Natural killer cell (primary cell): ENCODE data around the gene SARDH. TPM values are rescaled to one million over a fixed set of nuclear protein-coding genes. Genes with fewer than 3 reads are reported as not detected.
A peak's percentile ranks its signal among the peaks of the same experiment; 100 is the strongest.
"Not testable (repeated sequence)": the region's sequence is repeated elsewhere in the genome, so short reads cannot be mapped to it uniquely, and the experiment has no call there.

Source experiments
- ATAC-seq, 3 donors: fragments of 150-1000 bp in 2 of 3; fragments of 200-7000 bp in 1 of 3; cut with Tn5 transposase; 1 replicate in 1 of 3; 2 replicates in 2 of 3; pipeline ENCODE4 v1.10.0; 2021; ENCODE audit warnings: mild to moderate bottlenecking in 2 of 3, moderate library complexity in 2 of 3
- DNase-seq, 2 donors: peaks; one replicate each; pipeline versions ENCODE4 v3.0.0 to v3.0.0-alpha.2; 2013 to 2021; ENCODE audit warnings: mixed read lengths in 1 of 2
- H3K27ac ChIP-seq: one replicate; pipeline ENCODE4 v1.5.1; 2013; ENCODE audit warnings: mild to moderate bottlenecking, low read length
- H3K27me3 ChIP-seq: one replicate; pipeline ENCODE4 v1.6.1; 2013; ENCODE audit warnings: low read length; ENCODE audit not compliant: control insufficient read depth, insufficient read depth
- H3K36me3 ChIP-seq: one replicate; pipeline ENCODE4 v1.6.1; 2013; ENCODE audit warnings: low read length; ENCODE audit not compliant: control insufficient read depth, insufficient read depth
- H3K4me1 ChIP-seq: one replicate; pipeline ENCODE4 v1.6.1; 2013; ENCODE audit warnings: low read length; ENCODE audit not compliant: control insufficient read depth, insufficient read depth
- H3K4me3 ChIP-seq: one replicate; pipeline ENCODE4 v1.5.1; 2013; ENCODE audit warnings: low read length
- H3K9me3 ChIP-seq: one replicate; pipeline ENCODE4 v1.6.1; 2013; ENCODE audit warnings: low read length; ENCODE audit not compliant: control insufficient read depth, insufficient read depth
- H3K27ac Mint-ChIP-seq, 2 donors: one replicate each; pipeline ENCODE4 v1.8.0; 2022; ENCODE audit warnings: mild to moderate bottlenecking in 2 of 2, mixed read lengths in 2 of 2, moderate library complexity in 1 of 2
- H3K27me3 Mint-ChIP-seq, 2 donors: one replicate each; pipeline ENCODE4 v1.8.0; 2022; ENCODE audit warnings: low read depth in 2 of 2, mixed read lengths in 2 of 2
- H3K36me3 Mint-ChIP-seq: one replicate; pipeline ENCODE4 v1.8.0; 2022; ENCODE audit warnings: mixed read lengths
- H3K4me1 Mint-ChIP-seq, 2 donors: one replicate each; pipeline ENCODE4 v1.8.0; 2022; ENCODE audit warnings: mixed read lengths in 2 of 2
- H3K4me3 Mint-ChIP-seq: one replicate; pipeline ENCODE4 v1.8.0; 2022; ENCODE audit warnings: mild to moderate bottlenecking, moderate library complexity, mixed read lengths
- H3K9me3 Mint-ChIP-seq, 2 donors: one replicate each; pipeline ENCODE4 v1.8.0; 2022; ENCODE audit warnings: mixed read lengths in 2 of 2
- whole genome bisulfite sequencing: methylation state at CpG from one replicate; pipeline ENCODE4 v1.1.7; 2013; ENCODE audit warnings: missing lambda C conversion rate; ENCODE audit not compliant: insufficient coverage; 5-methylcytosine and 5-hydroxymethylcytosine counted together
- intact Hi-C: fragments of 100-400 bp; cut with micrococcal nuclease; formaldehyde crosslinking; loops from one replicate; pipeline ENCODE4 v1.14.2; 2022
- total RNA-seq, 4 donors: library from RNA; stranded (reverse); fragments of 120-200 nt in 1 of 4; gene quantifications; one replicate each; pipeline versions ENCODE4 v1.2.3 to v1.2.4, GENCODE V29; 2013 to 2022
- TF ChIP-seq, protein P1 (sequence below): fragments of 200-600 bp; IDR thresholded peaks from one replicate; pipeline ENCODE4 v1.8.0; 2022; ENCODE audit warnings: antibody characterized with exemption

SARDH gene
- total RNA-seq, 3 donors from 2014 or later (not counting 1 experiment from before 2014, with no cell fraction given) = 2.2 to 6.8 (median 4.1) TPM

- Histone ChIP-seq H3K4me1 (no peaks in the 10 kb centered on the region), H3K9me3 (peaks cover 7% of the 10 kb centered on the region), H3K27me3 (no peaks in the 10 kb centered on the region), H3K36me3 (peaks cover 2% of the 10 kb centered on the region), H3K4me3 (no peak overlapping the region), H3K27ac (no peak overlapping the region)
- H3K4me1 Mint-ChIP-seq = no peaks in the 10 kb centered on the region
- TF ChIP-seq, protein P1, sequence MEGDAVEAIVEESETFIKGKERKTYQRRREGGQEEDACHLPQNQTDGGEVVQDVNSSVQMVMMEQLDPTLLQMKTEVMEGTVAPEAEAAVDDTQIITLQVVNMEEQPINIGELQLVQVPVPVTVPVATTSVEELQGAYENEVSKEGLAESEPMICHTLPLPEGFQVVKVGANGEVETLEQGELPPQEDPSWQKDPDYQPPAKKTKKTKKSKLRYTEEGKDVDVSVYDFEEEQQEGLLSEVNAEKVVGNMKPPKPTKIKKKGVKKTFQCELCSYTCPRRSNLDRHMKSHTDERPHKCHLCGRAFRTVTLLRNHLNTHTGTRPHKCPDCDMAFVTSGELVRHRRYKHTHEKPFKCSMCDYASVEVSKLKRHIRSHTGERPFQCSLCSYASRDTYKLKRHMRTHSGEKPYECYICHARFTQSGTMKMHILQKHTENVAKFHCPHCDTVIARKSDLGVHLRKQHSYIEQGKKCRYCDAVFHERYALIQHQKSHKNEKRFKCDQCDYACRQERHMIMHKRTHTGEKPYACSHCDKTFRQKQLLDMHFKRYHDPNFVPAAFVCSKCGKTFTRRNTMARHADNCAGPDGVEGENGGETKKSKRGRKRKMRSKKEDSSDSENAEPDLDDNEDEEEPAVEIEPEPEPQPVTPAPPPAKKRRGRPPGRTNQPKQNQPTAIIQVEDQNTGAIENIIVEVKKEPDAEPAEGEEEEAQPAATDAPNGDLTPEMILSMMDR = no peak
- intact Hi-C loops = no loop called here
- DNase-seq (peak in 1 of 2 donors; percentile 10), ATAC-seq (no peak)
- H3K27ac Mint-ChIP-seq = no peak overlapping the region
- no peaks in the 10 kb centered on the region for H3K27me3 Mint-ChIP-seq
- 88% methylated on average over 15 of the region's 15 CpGs for WGBS
- peaks cover 4 to 9% of the 10 kb centered on the region in 2 donors for H3K9me3 Mint-ChIP-seq
- no peak overlapping the region for H3K4me3 Mint-ChIP-seq
- H3K36me3 Mint-ChIP-seq = peaks cover 9% of the 10 kb centered on the region
Measured at GRCh38 chr9:133768859-133769510, 30.8 kb upstream of the SARDH start.

DNA sequence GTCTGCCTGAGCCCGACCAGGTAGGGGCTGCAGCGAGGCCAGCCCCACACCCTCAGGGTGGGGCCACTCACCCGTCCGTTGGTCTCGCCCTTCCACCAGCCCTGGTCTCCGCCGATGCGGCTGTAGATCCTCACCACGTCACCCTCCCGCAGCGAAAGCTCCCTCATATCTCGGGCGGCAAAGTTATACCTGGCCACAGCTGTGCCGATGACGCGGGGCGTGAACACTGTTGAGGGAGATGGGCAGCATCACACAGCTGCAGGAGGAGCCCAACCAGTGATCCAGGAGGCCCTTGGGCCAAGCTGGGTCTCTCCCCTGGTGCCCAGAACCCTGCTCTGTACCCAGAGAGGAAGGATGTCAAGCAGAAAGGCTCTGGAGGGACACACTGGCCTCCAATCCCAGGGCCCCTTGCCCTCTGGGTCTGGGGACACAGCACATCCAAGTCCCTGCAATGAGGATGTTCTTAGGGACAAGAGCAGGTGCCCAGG, 30.3 kb upstream of the SARDH start:
- Mint-ChIP-seq H3K4me1 (no peaks in the 10 kb centered on the region), H3K9me3 (peaks cover 4 to 9% of the 10 kb centered on the region in 2 donors), H3K27me3 (no peaks in the 10 kb centered on the region), H3K36me3 (peaks cover 9% of the 10 kb centered on the region), H3K27ac (no peak overlapping the region), H3K4me3 (no peak overlapping the region)
- ATAC-seq = no peak
- Histone ChIP-seq H3K27me3 (no peaks in the 10 kb centered on the region), H3K9me3 (peaks cover 7% of the 10 kb centered on the region), H3K27ac (no peak overlapping the region), H3K36me3 (peaks cover 2% of the 10 kb centered on the region), H3K4me3 (no peak overlapping the region), H3K4me1 (no peaks in the 10 kb centered on the region)
- 95% methylated on average over 17 of the region's 17 CpGs for WGBS
- intact Hi-C loops = no loop called here
- DNase-seq = peak in 1 of 2 donors; percentile 4
- TF ChIP-seq, protein P1 = no peak

DNA sequence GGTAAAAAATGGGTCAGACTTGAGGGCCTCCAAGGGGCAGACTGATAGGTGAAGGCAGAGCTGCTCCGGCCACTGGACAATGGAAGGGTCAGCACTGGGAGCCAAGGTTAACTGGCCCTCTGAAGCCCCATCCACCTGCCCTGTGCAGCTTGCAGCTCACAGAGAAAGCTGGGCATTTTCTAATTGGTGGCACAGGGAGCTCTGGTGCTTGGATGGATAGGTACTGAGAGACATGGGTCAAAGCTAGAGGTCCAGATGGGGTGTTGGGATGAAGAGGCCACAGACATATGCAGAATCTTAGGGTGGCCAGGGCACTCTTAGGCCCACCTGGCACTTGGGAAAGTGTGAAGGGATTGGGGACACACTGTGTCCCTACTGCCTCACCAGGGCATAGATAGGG, 29.5 kb upstream of the SARDH start:
- no peak overlapping the region for H3K4me3 ChIP-seq
- Mint-ChIP-seq H3K4me3 (no peak overlapping the region), H3K9me3 (peaks cover 4 to 9% of the 10 kb centered on the region in 2 donors), H3K27ac (no peak overlapping the region), H3K27me3 (no peaks in the 10 kb centered on the region), H3K36me3 (peaks cover 9% of the 10 kb centered on the region), H3K4me1 (no peaks in the 10 kb centered on the region)
- no peaks in the 10 kb centered on the region for H3K4me1 ChIP-seq
- WGBS = 100% methylated on average over 1 of the region's 1 CpG
- intact Hi-C loops = no loop called here
- H3K36me3 ChIP-seq = peaks cover 2% of the 10 kb centered on the region
- H3K27me3 ChIP-seq = no peaks in the 10 kb centered on the region
- no peak overlapping the region for H3K27ac ChIP-seq
- TF ChIP-seq, protein P1 = no peak
- DNase-seq (peak in 1 of 2 donors; percentile 6), ATAC-seq (no peak)
- peaks cover 7% of the 10 kb centered on the region for H3K9me3 ChIP-seq

DNA sequence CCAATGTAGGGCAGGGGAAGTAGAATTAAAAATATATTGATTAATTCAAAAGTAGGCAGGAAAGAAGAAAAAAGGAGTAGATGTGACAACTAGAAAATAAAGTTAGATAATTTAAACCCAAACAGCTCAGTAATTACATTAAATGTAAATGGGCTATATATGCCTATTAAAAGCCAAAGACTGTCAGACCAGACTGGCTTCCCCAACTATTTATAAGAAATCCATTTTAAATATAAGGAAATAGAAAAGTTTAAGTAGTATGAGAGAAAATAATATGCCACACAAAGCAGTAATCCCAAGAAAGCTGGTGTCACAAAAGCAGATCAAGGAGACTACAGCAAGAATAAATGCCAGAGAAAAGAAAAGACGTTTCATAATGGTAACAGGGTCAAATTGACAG, 28.9 kb upstream of the SARDH start:
- H3K4me3 Mint-ChIP-seq = no peak overlapping the region
- H3K27me3 Mint-ChIP-seq = no peaks in the 10 kb centered on the region
- H3K27ac Mint-ChIP-seq = no peak overlapping the region
- H3K36me3 Mint-ChIP-seq = peaks cover 9% of the 10 kb centered on the region
- H3K36me3 ChIP-seq = peaks cover 2% of the 10 kb centered on the region
- intact Hi-C loops = no loop called here
- WGBS = no CpG with 5 or more reads among the region's 1 CpG
- no peak for ATAC-seq
- H3K9me3 Mint-ChIP-seq = peaks cover 4 to 9% of the 10 kb centered on the region in 2 donors
- no peak for DNase-seq
- no peaks in the 10 kb centered on the region for H3K27me3 ChIP-seq
- peaks cover 7% of the 10 kb centered on the region for H3K9me3 ChIP-seq
- no peaks in the 10 kb centered on the region for H3K4me1 ChIP-seq
- H3K4me1 Mint-ChIP-seq = no peaks in the 10 kb centered on the region
- TF ChIP-seq, protein P1 = no peak
- no peak overlapping the region for H3K27ac ChIP-seq
- H3K4me3 ChIP-seq = no peak overlapping the region

GRCh38 chr9:133766234-133766633, 28.1 kb upstream of the SARDH start:
- ATAC-seq, H3K4me1 Mint-ChIP-seq, H3K36me3 ChIP-seq, H3K27me3 ChIP-seq, DNase-seq, H3K36me3 Mint-ChIP-seq, H3K27ac Mint-ChIP-seq, H3K27me3 Mint-ChIP-seq, H3K9me3 ChIP-seq, H3K4me3 ChIP-seq, H3K4me1 ChIP-seq, H3K27ac ChIP-seq, H3K4me3 Mint-ChIP-seq, H3K9me3 Mint-ChIP-seq, intact Hi-C loops: not testable (repeated sequence)
- WGBS = no CpG with 5 or more reads among the region's 3 CpGs
